Fibroblast of villous mesenchyme (primary cell): ENCODE results near the gene HAPLN2. TPM values are rescaled to one million over a fixed set of nuclear protein-coding genes. Genes with fewer than 3 reads are reported as not detected.
A peak's percentile ranks its signal among the peaks of the same experiment; 100 is the strongest.

Experiments used
- DNase-seq: peaks from one replicate; pipeline ENCODE4 v3.0.0-alpha.2; 2010; ENCODE audit warnings: low read depth
- H3K4me3 ChIP-seq: 2 replicates; pipeline ENCODE4 v1.5.1; 2011; ENCODE audit warnings: low read depth, mild to moderate bottlenecking, low read length
- total RNA-seq: library from RNA; depleted of rRNA; stranded (reverse); fragments of >200 nt; gene quantifications from 2 replicates; pipeline ENCODE4 v1.2.3, GENCODE V29; 2012
- TF ChIP-seq, protein P1 (sequence below): IDR thresholded peaks from 2 replicates; pipeline ENCODE4 v1.5.1; 2012; ENCODE audit warnings: low read depth, mild to moderate bottlenecking, low read length; ENCODE audit not compliant: insufficient read depth

HAPLN2 gene
- total RNA-seq, 1 donor: not detected

DNA sequence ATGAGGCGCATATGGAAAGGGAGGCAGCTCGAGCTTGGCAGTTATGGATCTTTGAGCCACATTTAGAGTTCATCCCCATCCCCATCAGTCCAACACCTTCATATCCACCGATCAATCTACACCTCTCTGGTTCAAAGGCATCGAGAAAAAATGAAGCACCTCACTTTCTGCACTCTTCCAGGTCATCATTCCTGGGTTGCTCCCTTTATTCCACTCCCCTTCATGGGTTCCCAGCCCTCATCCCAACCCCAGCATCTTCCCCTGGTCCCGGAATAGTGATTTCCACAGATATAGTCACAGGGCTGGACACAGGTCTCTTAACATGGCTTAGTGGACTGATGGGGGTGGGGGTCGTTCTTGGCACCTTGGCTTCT lies 354 bp downstream of the HAPLN2 start:
- TF ChIP-seq, protein P1, sequence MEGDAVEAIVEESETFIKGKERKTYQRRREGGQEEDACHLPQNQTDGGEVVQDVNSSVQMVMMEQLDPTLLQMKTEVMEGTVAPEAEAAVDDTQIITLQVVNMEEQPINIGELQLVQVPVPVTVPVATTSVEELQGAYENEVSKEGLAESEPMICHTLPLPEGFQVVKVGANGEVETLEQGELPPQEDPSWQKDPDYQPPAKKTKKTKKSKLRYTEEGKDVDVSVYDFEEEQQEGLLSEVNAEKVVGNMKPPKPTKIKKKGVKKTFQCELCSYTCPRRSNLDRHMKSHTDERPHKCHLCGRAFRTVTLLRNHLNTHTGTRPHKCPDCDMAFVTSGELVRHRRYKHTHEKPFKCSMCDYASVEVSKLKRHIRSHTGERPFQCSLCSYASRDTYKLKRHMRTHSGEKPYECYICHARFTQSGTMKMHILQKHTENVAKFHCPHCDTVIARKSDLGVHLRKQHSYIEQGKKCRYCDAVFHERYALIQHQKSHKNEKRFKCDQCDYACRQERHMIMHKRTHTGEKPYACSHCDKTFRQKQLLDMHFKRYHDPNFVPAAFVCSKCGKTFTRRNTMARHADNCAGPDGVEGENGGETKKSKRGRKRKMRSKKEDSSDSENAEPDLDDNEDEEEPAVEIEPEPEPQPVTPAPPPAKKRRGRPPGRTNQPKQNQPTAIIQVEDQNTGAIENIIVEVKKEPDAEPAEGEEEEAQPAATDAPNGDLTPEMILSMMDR: no peak
- DNase-seq: no peak

DNA sequence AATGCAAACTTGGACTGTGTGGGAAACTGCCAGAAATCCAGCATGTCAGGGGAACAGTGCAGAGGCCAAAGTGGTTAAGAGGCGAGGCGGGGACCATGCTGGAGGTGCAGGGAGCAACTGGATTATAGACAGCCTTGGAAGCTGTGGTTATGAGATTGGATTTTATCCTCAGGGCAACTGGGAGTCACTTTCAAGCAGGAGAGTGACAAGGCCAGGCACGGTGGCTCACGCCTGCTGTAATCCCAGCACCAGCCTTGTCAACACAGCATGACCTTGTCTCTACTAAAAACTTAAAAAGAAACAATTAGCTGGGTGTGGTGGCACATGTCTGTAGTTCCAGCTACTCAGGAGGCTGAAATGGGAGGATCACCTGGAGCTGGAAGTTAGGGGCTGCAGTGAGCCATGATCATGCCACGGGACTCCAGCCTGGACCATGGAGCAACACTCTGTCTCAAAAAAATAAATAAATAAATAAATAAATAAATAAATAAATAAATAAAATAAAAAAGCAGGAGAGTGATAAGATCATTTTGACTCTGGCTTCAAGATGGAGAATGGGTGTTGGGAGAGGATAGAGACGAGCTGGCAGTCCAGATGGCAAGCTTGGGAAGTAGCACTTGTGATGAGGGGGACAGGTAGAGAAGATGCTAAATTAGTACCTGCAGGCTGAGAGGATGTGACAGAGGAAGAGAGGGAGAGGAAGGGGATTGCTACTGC lies 3.5 kb downstream of the HAPLN2 start:
- DNase-seq: no peak
- TF ChIP-seq, protein P1: no peak
- no peak overlapping the region for H3K4me3 ChIP-seq

More for the DNA sequence above, 354 bp downstream of the HAPLN2 start:
- no peak overlapping the region for H3K4me3 ChIP-seq

DNA sequence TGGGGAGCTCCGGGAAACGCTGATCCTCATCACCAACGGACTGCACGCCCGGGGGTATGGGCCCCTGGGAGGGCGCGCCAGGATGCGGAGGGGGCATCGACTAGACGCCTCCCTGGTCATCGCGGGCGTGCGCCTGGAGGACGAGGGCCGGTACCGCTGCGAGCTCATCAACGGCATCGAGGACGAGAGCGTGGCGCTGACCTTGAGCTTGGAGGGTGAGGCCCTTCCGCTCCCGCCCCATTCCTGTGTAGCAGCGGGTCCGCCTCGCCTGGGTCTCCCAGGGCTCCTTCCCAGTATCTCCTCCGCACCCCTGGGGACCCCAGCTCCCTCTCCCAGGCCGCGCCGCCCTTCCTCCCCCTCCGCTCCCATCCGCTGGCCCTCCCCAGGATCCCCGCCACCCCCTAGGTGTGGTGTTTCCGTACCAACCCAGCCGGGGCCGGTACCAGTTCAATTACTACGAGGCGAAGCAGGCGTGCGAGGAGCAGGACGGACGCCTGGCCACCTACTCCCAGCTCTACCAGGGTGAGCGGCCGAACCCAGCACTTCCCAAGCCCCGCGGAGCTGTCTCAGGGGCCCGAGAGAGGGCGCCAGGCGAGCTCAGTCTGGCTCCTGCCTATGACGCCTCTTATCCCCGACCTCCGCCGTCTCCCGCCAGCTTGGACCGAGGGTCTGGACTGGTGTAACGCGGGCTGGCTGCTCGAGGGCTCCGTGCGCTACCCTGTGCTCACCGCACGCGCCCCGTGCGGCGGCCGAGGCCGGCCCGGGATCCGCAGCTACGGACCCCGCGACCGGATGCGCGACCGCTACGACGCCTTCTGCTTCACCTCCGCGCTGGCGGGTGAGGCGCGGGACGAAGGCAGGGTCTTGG lies 5.0 kb downstream of the HAPLN2 start:
- peak overlapping the region; percentile 43 for H3K4me3 ChIP-seq
- DNase-seq: peak; percentile 48

DNA sequence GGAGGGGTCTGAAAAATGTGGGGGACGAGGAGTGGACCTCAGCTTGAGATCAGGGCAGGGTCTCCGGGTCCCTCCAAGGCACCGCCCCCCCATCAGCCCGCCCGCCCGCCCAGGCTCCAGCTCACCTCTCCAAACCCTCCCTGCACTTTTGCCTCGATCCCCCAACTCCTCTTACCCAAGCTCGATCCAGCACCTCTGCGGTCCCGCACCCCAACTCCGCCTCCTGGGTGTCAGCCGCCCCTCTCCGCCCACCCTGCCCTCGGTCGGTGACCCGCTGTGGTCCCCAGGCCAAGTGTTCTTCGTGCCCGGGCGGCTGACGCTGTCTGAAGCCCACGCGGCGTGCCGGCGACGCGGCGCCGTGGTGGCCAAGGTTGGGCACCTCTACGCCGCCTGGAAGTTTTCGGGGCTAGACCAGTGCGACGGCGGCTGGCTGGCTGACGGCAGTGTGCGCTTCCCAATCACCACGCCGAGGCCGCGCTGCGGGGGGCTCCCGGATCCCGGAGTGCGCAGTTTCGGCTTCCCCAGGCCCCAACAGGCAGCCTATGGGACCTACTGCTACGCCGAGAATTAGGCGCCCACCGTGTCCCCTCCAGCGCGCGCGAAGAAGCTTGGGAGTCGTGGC lies 5.7 kb downstream of the HAPLN2 start:
- TF ChIP-seq, protein P1: no peak
- peak overlapping the region; percentile 43 for H3K4me3 ChIP-seq
- no peak for DNase-seq

More for the DNA sequence above, 5.0 kb downstream of the HAPLN2 start:
- TF ChIP-seq, protein P1: peak; percentile 35

- H3K4me3 ChIP-seq: no peak overlapping the region
- peak; percentile 46 for DNase-seq
- TF ChIP-seq, protein P1: peak; percentile 80
Measured at GRCh38 chr1:156625436-156626078, 6.3 kb downstream of the HAPLN2 start.

GRCh38 chr1:156626079-156626438 lies 6.8 kb downstream of the HAPLN2 start:
- H3K4me3 ChIP-seq: no peak overlapping the region
- TF ChIP-seq, protein P1: no peak
- DNase-seq: no peak
